Suprapubic skin (tissue), 4 donors: ENCODE results near the gene NEU2. TPM values are rescaled to one million over a fixed set of nuclear protein-coding genes. Genes with fewer than 3 reads are reported as not detected.

Experiments
- DNase-seq, 2 donors: peaks; one replicate each; pipeline ENCODE4 v3.0.0-alpha.2; 2019; ENCODE audit warnings: low spot score in 2 of 2
- H3K27ac ChIP-seq: fragments of 200-600 bp; sonication (generic); one replicate; pipeline ENCODE4 v1.5.1; 2019
- H3K27me3 ChIP-seq: fragments of 200-600 bp; sonication (generic); one replicate; pipeline ENCODE4 v1.5.1; 2019
- H3K36me3 ChIP-seq: fragments of 200-600 bp; sonication (generic); one replicate; pipeline ENCODE4 v1.5.1; 2019
- H3K4me1 ChIP-seq: fragments of 200-600 bp; sonication (generic); one replicate; pipeline ENCODE4 v1.5.1; 2019
- H3K4me3 ChIP-seq: fragments of 200-600 bp; sonication (generic); one replicate; pipeline ENCODE4 v1.5.1; 2019; ENCODE audit warnings: mild to moderate bottlenecking
- H3K9me3 ChIP-seq: fragments of 200-600 bp; sonication (generic); one replicate; pipeline ENCODE4 v1.5.1; 2019
- EP300 ChIP-seq: sonication (generic); formaldehyde crosslinking; IDR thresholded peaks from one replicate; pipeline ENCODE4 v1.6.1; 2017; ENCODE audit warnings: antibody characterized with exemption
- POLR2A ChIP-seq, 2 donors: fragments of 450-650 bp; IDR thresholded peaks; one replicate each; pipeline ENCODE4 v1.6.1; 2017; ENCODE audit warnings: antibody characterized with exemption in 2 of 2, mild to moderate bottlenecking in 2 of 2, moderate library complexity in 2 of 2
- POLR2AphosphoS5 ChIP-seq, 3 donors: sonication (generic); formaldehyde crosslinking; IDR thresholded peaks; one replicate each; pipeline ENCODE4 v1.6.1; 2017; ENCODE audit warnings: antibody characterized with exemption in 3 of 3
- WGBS: methylation state at CpG from one replicate; pipeline ENCODE4 v1.1.5; 2018; 5-methylcytosine and 5-hydroxymethylcytosine counted together
- total RNA-seq, 4 donors: library from RNA; depleted of rRNA; stranded (reverse); fragments of >200 nt; gene quantifications; one replicate each; pipeline ENCODE4 v1.1.0, GENCODE V29; 2016
- TF ChIP-seq, protein P1 (sequence below), 2 donors: fragments of 200-600 bp in 1 of 2; fragments of 450-650 bp in 1 of 2; sonication (generic) in 1 of 2; IDR thresholded peaks; one replicate each; pipeline ENCODE4 v1.5.1; 2016 to 2019; ENCODE audit warnings: antibody characterized with exemption in 2 of 2, mild to moderate bottlenecking in 1 of 2, moderate library complexity in 1 of 2

Gene NEU2
- total RNA-seq, 4 donors from 2014 or later = 1.7 to 19.9 (median 5.8) TPM

DNA sequence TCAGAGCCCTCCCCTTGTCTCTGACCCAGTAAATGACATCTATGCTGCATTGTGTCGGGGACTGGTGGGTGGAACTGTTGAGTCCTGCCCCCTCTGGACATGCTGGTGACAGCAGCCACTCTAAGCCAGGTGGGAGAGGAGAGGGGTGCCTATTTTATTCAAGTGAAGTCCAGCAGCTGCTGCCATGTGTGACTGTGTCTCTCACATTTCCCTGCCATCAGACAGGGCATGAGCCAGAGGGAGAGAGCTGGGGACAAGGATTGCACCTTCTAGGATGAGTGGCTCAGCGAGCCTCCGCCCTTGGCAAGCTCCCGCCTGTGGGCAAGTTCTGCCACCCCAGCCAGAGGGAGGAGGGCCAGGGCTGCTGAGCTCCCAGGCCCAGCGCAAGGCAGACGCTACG, 33.1 kb upstream of the NEU2 start:
- no peak overlapping the region for H3K4me3 ChIP-seq
- no peaks in the 10 kb centered on the region for H3K4me1 ChIP-seq
- DNase-seq = no peak
- no peaks in the 10 kb centered on the region for H3K9me3 ChIP-seq
- no peaks in the 10 kb centered on the region for H3K27me3 ChIP-seq
- no peaks in the 10 kb centered on the region for H3K36me3 ChIP-seq
- 55% methylated on average over 4 of the region's 7 CpGs for WGBS
- no peak for TF ChIP-seq POLR2A (IDR thresholded peaks at IDR 0.05)
- TF ChIP-seq, protein P1, sequence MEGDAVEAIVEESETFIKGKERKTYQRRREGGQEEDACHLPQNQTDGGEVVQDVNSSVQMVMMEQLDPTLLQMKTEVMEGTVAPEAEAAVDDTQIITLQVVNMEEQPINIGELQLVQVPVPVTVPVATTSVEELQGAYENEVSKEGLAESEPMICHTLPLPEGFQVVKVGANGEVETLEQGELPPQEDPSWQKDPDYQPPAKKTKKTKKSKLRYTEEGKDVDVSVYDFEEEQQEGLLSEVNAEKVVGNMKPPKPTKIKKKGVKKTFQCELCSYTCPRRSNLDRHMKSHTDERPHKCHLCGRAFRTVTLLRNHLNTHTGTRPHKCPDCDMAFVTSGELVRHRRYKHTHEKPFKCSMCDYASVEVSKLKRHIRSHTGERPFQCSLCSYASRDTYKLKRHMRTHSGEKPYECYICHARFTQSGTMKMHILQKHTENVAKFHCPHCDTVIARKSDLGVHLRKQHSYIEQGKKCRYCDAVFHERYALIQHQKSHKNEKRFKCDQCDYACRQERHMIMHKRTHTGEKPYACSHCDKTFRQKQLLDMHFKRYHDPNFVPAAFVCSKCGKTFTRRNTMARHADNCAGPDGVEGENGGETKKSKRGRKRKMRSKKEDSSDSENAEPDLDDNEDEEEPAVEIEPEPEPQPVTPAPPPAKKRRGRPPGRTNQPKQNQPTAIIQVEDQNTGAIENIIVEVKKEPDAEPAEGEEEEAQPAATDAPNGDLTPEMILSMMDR (IDR thresholded peaks at IDR 0.05) = no peak
- TF ChIP-seq POLR2AphosphoS5 (IDR thresholded peaks at IDR 0.05) = no peak
- TF ChIP-seq EP300 = no peak
- H3K27ac ChIP-seq = no peak overlapping the region

DNA sequence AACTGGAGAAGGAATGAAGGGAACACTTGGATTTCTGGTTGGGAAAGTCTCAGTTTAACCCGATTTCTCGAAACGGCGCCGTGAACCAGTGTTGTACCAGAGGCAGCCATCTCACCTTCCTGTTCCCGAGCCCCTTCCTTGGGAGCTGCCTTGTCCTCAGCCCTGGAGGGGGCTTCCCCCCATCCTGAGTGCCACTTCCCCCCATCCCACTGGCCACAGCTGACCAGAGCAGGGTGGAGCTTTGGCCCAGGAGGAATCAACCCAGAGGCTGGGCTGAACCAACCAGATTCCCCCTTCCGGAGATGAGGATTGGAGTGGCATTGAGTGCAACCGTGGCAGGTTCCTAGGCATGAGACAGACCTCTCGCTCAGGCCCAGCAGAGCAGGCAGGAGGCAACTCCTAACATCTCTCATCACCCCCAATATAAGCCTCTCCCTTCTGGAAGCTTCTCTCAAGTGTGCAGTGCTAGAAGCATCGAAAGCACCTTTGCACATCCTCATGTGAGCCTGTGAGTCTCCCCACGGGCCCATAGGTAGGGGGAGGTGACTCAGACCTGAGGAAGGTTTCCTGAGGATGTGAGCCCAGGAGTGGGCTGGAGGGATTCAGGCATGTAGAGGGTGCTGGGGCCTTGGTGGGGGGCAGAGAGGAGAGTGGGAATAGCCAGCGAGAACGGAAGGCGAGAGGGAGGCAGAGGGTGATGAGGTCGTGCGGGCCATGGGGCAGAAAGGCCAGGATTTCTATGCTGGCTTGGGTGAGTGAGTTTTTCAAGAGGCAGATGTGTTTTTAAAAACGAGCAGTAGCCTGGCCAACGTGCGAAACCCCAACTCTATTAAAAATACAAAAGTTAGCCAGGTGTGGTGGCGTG, 31.4 kb upstream of the NEU2 start:
- no peak overlapping the region for H3K4me3 ChIP-seq
- DNase-seq = peak in 1 of 2 donors; percentile 58
- H3K27me3 ChIP-seq = no peaks in the 10 kb centered on the region
- H3K27ac ChIP-seq = no peak overlapping the region
- H3K4me1 ChIP-seq = no peaks in the 10 kb centered on the region
- WGBS = 93% methylated on average over 20 of the region's 20 CpGs
- H3K9me3 ChIP-seq = no peaks in the 10 kb centered on the region
- no peaks in the 10 kb centered on the region for H3K36me3 ChIP-seq
- TF ChIP-seq EP300 (no peak), POLR2AphosphoS5 (IDR thresholded peaks at IDR 0.05) (no peak), POLR2A (IDR thresholded peaks at IDR 0.05) (no peak)
- TF ChIP-seq, protein P1 (IDR thresholded peaks at IDR 0.05) = no peak

DNA sequence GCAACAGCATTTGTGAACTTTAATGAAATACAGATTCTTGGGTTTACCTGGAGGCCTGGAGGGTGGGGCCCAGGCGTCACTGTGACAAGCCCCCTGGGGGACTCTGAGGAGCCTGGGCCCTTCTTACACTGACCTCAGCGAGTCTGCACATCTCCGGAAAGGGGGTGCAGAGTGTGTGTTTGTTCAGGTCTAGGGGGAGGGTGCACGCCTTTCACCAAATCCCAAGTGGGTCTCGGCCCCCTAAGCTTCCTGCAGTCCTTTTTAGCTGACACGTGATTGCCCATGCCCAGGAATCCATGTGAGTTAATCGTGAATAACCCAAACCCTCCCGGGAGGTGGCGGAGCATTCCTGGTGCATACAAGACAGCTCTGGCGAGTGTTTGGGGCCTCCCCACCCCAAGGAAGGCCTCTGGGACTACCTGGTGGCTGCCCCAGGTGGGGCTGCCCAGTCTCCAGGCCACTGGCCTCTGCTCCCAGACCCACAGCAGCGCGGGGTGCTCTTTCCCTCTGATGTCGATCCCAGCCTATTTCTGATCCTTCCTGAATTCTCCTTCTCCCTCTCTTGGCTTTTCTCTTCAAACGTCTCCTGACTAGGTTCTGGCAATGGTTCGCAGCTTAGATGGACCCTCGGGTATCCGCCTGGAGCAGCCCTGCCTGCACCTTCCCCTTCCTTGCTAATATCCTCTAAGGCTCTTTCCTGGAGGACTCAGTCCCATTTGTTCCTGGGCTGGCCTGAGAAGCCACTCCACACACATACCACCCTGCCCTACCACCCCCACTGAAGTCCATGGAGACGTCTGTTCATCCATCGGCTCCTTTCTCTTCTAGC, 29.4 kb upstream of the NEU2 start:
- Histone ChIP-seq H3K4me3 (no peak overlapping the region), H3K36me3 (no peaks in the 10 kb centered on the region), H3K27me3 (no peaks in the 10 kb centered on the region), H3K9me3 (no peaks in the 10 kb centered on the region), H3K4me1 (no peaks in the 10 kb centered on the region), H3K27ac (no peak overlapping the region)
- 84% methylated on average over 14 of the region's 19 CpGs for WGBS
- no peak for TF ChIP-seq POLR2A (IDR thresholded peaks at IDR 0.05)
- no peak for TF ChIP-seq POLR2AphosphoS5 (IDR thresholded peaks at IDR 0.05)
- TF ChIP-seq, protein P1 (IDR thresholded peaks at IDR 0.05) = no peak
- no peak for TF ChIP-seq EP300
- DNase-seq = peak in 1 of 2 donors; percentile 50

DNA sequence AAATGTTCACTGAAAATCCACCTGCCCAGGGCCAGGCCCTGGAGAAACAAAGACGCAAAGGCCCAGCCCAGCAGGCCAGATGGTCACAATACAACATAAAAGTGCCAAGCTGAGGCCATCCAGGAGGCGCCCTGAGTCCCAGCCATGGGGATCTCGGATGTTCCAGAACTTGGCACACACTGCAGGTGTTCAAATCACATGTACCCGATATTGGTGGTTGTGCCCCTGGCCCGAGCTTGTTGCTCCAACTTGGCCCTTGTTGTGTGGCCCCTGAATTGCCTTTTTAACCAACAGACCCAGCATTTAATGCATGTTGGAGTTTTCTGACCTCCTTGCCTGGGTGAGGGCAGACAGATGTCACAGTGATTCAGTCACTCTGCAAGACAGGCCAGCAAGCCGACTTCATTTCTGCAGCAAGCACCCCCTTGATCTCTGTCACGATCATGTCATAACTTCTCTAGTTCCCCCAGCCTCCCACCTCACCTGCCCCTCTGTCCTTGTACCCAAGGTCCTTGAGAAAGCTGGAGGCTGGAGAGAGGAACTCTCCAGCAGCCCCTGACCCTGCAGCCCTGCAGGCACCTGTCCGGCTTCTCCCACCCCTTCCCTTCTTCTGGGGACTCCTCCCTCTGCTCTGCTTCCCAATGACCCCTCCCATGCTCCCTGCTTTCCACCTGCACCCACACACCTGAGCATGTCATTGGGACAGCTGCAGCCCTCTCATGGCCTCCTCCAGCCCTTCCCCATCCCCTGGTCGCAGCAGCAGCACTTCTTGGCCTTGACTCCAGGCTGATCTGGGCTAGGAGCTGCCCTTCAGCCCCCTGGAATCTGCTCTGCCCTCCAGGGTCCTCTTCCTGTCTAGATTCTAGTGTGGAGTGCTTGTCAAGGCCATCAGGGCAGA, 28.6 kb upstream of the NEU2 start:
- 93% methylated on average over 8 of the region's 9 CpGs for WGBS
- Histone ChIP-seq H3K27me3 (no peaks in the 10 kb centered on the region), H3K4me3 (no peak overlapping the region), H3K36me3 (no peaks in the 10 kb centered on the region), H3K4me1 (no peaks in the 10 kb centered on the region), H3K9me3 (no peaks in the 10 kb centered on the region), H3K27ac (no peak overlapping the region)
- no peak for TF ChIP-seq POLR2A (IDR thresholded peaks at IDR 0.05)
- no peak for TF ChIP-seq EP300
- no peak for TF ChIP-seq POLR2AphosphoS5 (IDR thresholded peaks at IDR 0.05)
- TF ChIP-seq, protein P1 (IDR thresholded peaks at IDR 0.05) = no peak
- DNase-seq = peak in 1 of 2 donors; percentile 65
